T-helper 22 cell (primary cell): ENCODE data around the gene ATP11A.
"Not testable (repeated sequence)": the region's sequence is repeated elsewhere in the genome, so short reads cannot be mapped to it uniquely, and the experiment has no call there.

Experiments used
- DNase-seq: peaks from one replicate; pipeline ENCODE4 v3.0.0-alpha.2; 2020; ENCODE audit warnings: low read depth

The ATP11A gene

GRCh38 chr13:112863356-112863755 is 173.5 kb downstream of the ATP11A start:
- DNase-seq = not testable (repeated sequence)

- not testable (repeated sequence) for DNase-seq
Measured at GRCh38 chr13:112865478-112865877, 175.6 kb downstream of the ATP11A start.

- DNase-seq = no peak
Measured at GRCh38 chr13:112867301-112867711, 177.5 kb downstream of the ATP11A start.

- DNase-seq = no peak
Measured at GRCh38 chr13:112868308-112868707, 178.5 kb downstream of the ATP11A start.

GRCh38 chr13:112869202-112870050 is 179.6 kb downstream of the ATP11A start:
- DNase-seq = no peak

GRCh38 chr13:112870051-112870331 is 180.2 kb downstream of the ATP11A start:
- no peak for DNase-seq

GRCh38 chr13:112870737-112871287 is 181.0 kb downstream of the ATP11A start:
- DNase-seq = no peak

- DNase-seq = no peak
Measured at GRCh38 chr13:112871742-112872141, 181.9 kb downstream of the ATP11A start.

- not testable (repeated sequence) for DNase-seq
Measured at GRCh38 chr13:112872657-112873631, 183.1 kb downstream of the ATP11A start.

- DNase-seq = no peak
Measured at GRCh38 chr13:112873851-112874750, 184.3 kb downstream of the ATP11A start.

GRCh38 chr13:112874751-112875300 is 185.0 kb downstream of the ATP11A start:
- DNase-seq = no peak

- no peak for DNase-seq
Measured at GRCh38 chr13:112875627-112876026, 185.8 kb downstream of the ATP11A start.

GRCh38 chr13:112876305-112877000 is 186.6 kb downstream of the ATP11A start:
- DNase-seq = no peak

GRCh38 chr13:112877066-112877465 is 187.2 kb downstream of the ATP11A start:
- DNase-seq = no peak

- DNase-seq = no peak
Measured at GRCh38 chr13:112877539-112877938, 187.7 kb downstream of the ATP11A start.

GRCh38 chr13:112877976-112878955 is 188.4 kb downstream of the ATP11A start:
- DNase-seq = no peak

- DNase-seq = no peak
Measured at GRCh38 chr13:112879283-112879833, 189.5 kb downstream of the ATP11A start.

- no peak for DNase-seq
Measured at GRCh38 chr13:112880221-112880641, 190.4 kb downstream of the ATP11A start.

GRCh38 chr13:112880976-112881540 is 191.2 kb downstream of the ATP11A start:
- no peak for DNase-seq
